Transverse colon (tissue), 4 donors: ENCODE measurements around the gene KIF2C.

Experiments used
- CTCF ChIP-seq, 5 experiments: fragments of 200-600 bp in 3 of 5; fragments of 450-650 bp in 2 of 5; sonication (generic) in 3 of 5; IDR thresholded peaks; 1 replicate in 2 of 5; 2 replicates in 3 of 5; pipeline ENCODE4 v1.5.1; 2016 to 2017; ENCODE audit warnings: antibody characterized with exemption in 5 of 5, inconsistent platforms in 3 of 5, mild to moderate bottlenecking in 2 of 5, moderate library complexity in 1 of 5
- POLR2A ChIP-seq: fragments of 450-650 bp; IDR thresholded peaks from one replicate; pipeline ENCODE4 v1.6.1; 2016; ENCODE audit warnings: antibody characterized with exemption, mild to moderate bottlenecking, moderate library complexity
- POLR2AphosphoS5 ChIP-seq, 3 donors: sonication (generic); formaldehyde crosslinking; IDR thresholded peaks; one replicate each; pipeline ENCODE4 v1.6.1; 2016; ENCODE audit warnings: antibody characterized with exemption in 3 of 3

GRCh38 chr1:44775930-44776729, 36.5 kb downstream of the KIF2C start:
- no peak for TF ChIP-seq CTCF (IDR thresholded peaks at IDR 0.05)
- no peak for TF ChIP-seq POLR2A
- TF ChIP-seq POLR2AphosphoS5 (IDR thresholded peaks at IDR 0.05): no peak
